ENCODE measurements around the gene TEKT3. TPM values are rescaled to one million over a fixed set of nuclear protein-coding genes. Genes with fewer than 3 reads are reported as not detected.

TEKT3 gene
- total RNA-seq, 1 donor, result not detected

Small RNA genes lying within 50 kb of the gene (small RNA-seq; reads per million reads assigned to genes)
- not detected for gene RNU6-799P

Other genes with a start within 250 kb of the TEKT3 start
- gene PMP22, start 76.3 kb downstream of the TEKT3 start, total RNA-seq, result 2.4 TPM
- 3.5 TPM for gene CDRT4, start 126.0 kb upstream of the TEKT3 start, total RNA-seq
- 22.1 TPM for gene TVP23C, start 221.9 kb upstream of the TEKT3 start, total RNA-seq

Data from hematopoietic multipotent progenitor cell (in vitro differentiated cells).